ENCODE measurements around the gene CDIPT. TPM values are rescaled to one million over a fixed set of nuclear protein-coding genes. Genes with fewer than 3 reads are reported as not detected.

The CDIPT gene
- total RNA-seq, 1 experiment from 2014 or later: 80.9 TPM

GRCh38 chr16:29811896-29812665 is 50.9 kb downstream of the CDIPT start, which contains the start of gene PRRT2:
TSS of gene PRRT2 (plus strand) at chr16:29812193. CDS start at chr16:29813055, 862 bp downstream.
- DNase-seq (ENCODE audit: low read depth): peak; percentile 40

- DNase-seq (ENCODE audit: low read depth): peak; percentile 94
Measured at GRCh38 chr16:29811170-29811895, 51.7 kb downstream of the CDIPT start.

GRCh38 chr16:29810699-29811169 is 52.3 kb downstream of the CDIPT start:
- no peak for DNase-seq (ENCODE audit: low read depth)

- peak; percentile 56 for DNase-seq (ENCODE audit: low read depth)
Measured at GRCh38 chr16:29809850-29810698, 53.0 kb downstream of the CDIPT start.

GRCh38 chr16:29809031-29809747 is 53.8 kb downstream of the CDIPT start:
- DNase-seq (ENCODE audit: low read depth): no peak

Small RNA genes within 50 kb of the gene (small RNA-seq; reads per million reads assigned to genes)
- gene AC009133.6: not detected
- not detected for gene AC120114.4

Other genes starting within 250 kb of the CDIPT start
- 4.1 TPM in 2 replicates for gene SPN, start 200.0 kb downstream of the CDIPT start, total RNA-seq (2014; rRNA removed; shearing (Covaris generic))
- gene QPRT, start 184.0 kb downstream of the CDIPT start, total RNA-seq (2014; rRNA removed; shearing (Covaris generic)): 1.8 and 2.3 TPM in 2 replicates
- 0.13 and 1.5 TPM in 2 replicates for gene C16orf54, start 117.2 kb downstream of the CDIPT start, total RNA-seq (2014; rRNA removed; shearing (Covaris generic))
- gene ZG16, start 85.0 kb downstream of the CDIPT start, total RNA-seq (2014; rRNA removed; shearing (Covaris generic)): not detected in 2 replicates
- gene KIF22, start 72.5 kb downstream of the CDIPT start, total RNA-seq (2014; rRNA removed; shearing (Covaris generic)): 120 and 122 TPM in 2 replicates
- gene MAZ, start 56.7 kb downstream of the CDIPT start, total RNA-seq (2014; rRNA removed; shearing (Covaris generic)): 289 and 412 TPM in 2 replicates
- 0.60 and 4.5 TPM in 2 replicates for gene PRRT2, start 51.0 kb downstream of the CDIPT start, total RNA-seq (2014; rRNA removed; shearing (Covaris generic))
- 51.3 and 56.5 TPM in 2 replicates for gene PAGR1, start 47.1 kb downstream of the CDIPT start, total RNA-seq (2014; rRNA removed; shearing (Covaris generic))
- 96.4 and 101 TPM in 2 replicates for gene MVP, start 42.8 kb downstream of the CDIPT start, total RNA-seq (2014; rRNA removed; shearing (Covaris generic))
- 1.5 and 2.6 TPM in 2 replicates for gene SEZ6L2, start 36.3 kb upstream of the CDIPT start, total RNA-seq (2014; rRNA removed; shearing (Covaris generic))
- gene ASPHD1, start 37.3 kb upstream of the CDIPT start, total RNA-seq (2014; rRNA removed; shearing (Covaris generic)): 3.8 and 9.3 TPM in 2 replicates
- 4.1 and 4.3 TPM in 2 replicates for gene KCTD13, start 63.0 kb upstream of the CDIPT start, total RNA-seq (2014; rRNA removed; shearing (Covaris generic))
- gene TMEM219, start 98.9 kb upstream of the CDIPT start, total RNA-seq (2014; rRNA removed; shearing (Covaris generic)): 38.0 and 39.0 TPM in 2 replicates
- gene TAOK2, start 110.6 kb upstream of the CDIPT start, total RNA-seq (2014; rRNA removed; shearing (Covaris generic)): 38.4 and 40.0 TPM in 2 replicates
- gene HIRIP3, start 132.4 kb upstream of the CDIPT start, total RNA-seq (2014; rRNA removed; shearing (Covaris generic)): 24.3 and 33.8 TPM in 2 replicates
- gene INO80E, start 133.0 kb upstream of the CDIPT start, total RNA-seq (2014; rRNA removed; shearing (Covaris generic)): 80.1 and 94.7 TPM in 2 replicates
- 0.10 and 0.63 TPM in 2 replicates for gene DOC2A, start 147.8 kb upstream of the CDIPT start, total RNA-seq (2014; rRNA removed; shearing (Covaris generic))
- not detected in 2 replicates for gene C16orf92, start 160.0 kb upstream of the CDIPT start, total RNA-seq (2014; rRNA removed; shearing (Covaris generic))
- 0.11 and 0.13 TPM in 2 replicates for gene TLCD3B, start 168.0 kb upstream of the CDIPT start, total RNA-seq (2014; rRNA removed; shearing (Covaris generic))
- 1,753 and 2,052 TPM in 2 replicates for gene ALDOA, start 202.5 kb upstream of the CDIPT start, total RNA-seq (2014; rRNA removed; shearing (Covaris generic))
- 217 and 241 TPM in 2 replicates for gene PPP4C, start 212.8 kb upstream of the CDIPT start, total RNA-seq (2014; rRNA removed; shearing (Covaris generic))
- gene TBX6, start 228.7 kb upstream of the CDIPT start, total RNA-seq (2014; rRNA removed; shearing (Covaris generic)): 0.59 and 0.90 TPM in 2 replicates
- gene YPEL3, start 233.0 kb upstream of the CDIPT start, total RNA-seq (2014; rRNA removed; shearing (Covaris generic)): 0.48 and 2.7 TPM in 2 replicates